ENCODE data around the gene TCFL5. TPM values are rescaled to one million over a fixed set of nuclear protein-coding genes. Genes with fewer than 3 reads are reported as not detected.

TCFL5 gene
- total RNA-seq, 6 donors from 2014 or later = 2.1 to 9.6 (median 7.1) TPM

DNA sequence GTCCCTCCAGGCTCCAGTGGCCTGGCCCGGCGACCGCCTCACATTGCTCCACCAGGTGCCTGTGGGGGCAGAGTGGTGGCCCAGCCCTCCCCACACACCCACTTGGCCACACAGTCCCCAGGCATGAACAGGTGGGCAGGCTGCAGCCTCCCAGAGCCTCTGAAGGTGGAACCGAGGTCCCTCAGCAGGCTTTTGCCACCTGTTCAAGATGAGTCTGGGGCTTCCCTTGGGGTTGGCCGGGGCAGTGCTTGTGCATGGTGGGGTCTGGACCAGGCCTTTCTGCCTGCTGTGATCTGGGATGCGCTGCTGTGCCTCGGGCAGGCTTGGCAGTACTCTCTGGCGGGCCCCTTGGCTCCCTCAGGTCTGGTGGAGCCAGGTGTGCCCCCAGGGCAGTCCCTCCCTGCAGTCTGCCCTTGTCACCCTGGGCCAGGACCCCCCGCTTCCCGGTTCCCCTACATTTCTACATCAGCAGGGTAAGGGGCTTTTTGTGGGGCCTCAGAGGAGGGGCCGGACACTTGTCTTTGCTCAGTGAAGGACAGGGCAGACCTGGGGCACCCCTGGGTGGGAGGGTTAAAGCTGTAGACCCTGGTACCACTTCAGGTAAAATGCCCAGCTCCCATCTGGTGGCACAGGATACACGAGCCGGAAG, 47.4 kb downstream of the TCFL5 start:
- Histone ChIP-seq H3K9me3 (no peaks in the 10 kb centered on the region), H3K4me1 (peaks cover 29 to 51% (median 36%) of the 10 kb centered on the region in 4 donors), H3K27me3 (peaks cover 0 to 45% (median 32%) of the 10 kb centered on the region in 4 donors), H3K36me3 (peaks cover 33 to 50% (median 47%) of the 10 kb centered on the region in 4 donors), H3K27ac (no peak overlapping the region), H3K4me3 (no peak overlapping the region)
- ATAC-seq (ENCODE audit: low FRiP score in 2 of 2) (no peak), DNase-seq (peak in 1 of 2 donors; percentile 72)
- TF ChIP-seq EP300 (IDR thresholded peaks at IDR 0.05) (no peak), POLR2AphosphoS5 (IDR thresholded peaks at IDR 0.05) (no peak), POLR2A (IDR thresholded peaks at IDR 0.05) (no peak), CTCF (IDR thresholded peaks at IDR 0.05) (no peak)
- 79 to 94% methylated on average over 5 to 13 of the region's 13 CpGs for WGBS, 2 donors

- Histone ChIP-seq H3K36me3 (peaks cover 34 to 55% (median 52%) of the 10 kb centered on the region in 4 donors), H3K4me1 (peaks cover 23 to 45% (median 30%) of the 10 kb centered on the region in 4 donors), H3K9me3 (no peaks in the 10 kb centered on the region), H3K27me3 (peaks cover 0 to 39% (median 29%) of the 10 kb centered on the region in 4 donors), H3K4me3 (no peak overlapping the region), H3K27ac (no peak overlapping the region)
- TF ChIP-seq POLR2A (IDR thresholded peaks at IDR 0.05) = no peak
- no peak for TF ChIP-seq EP300 (IDR thresholded peaks at IDR 0.05)
- no peak for ATAC-seq (ENCODE audit: low FRiP score in 2 of 2)
- peak in 1 of 2 donors; percentile 60 for DNase-seq
- WGBS, 2 donors = 86 to 87% methylated on average over 3 to 13 of the region's 13 CpGs
These were observed 48.0 kb downstream of the TCFL5 start for GRCh38 chr20:62813588-62813987.

GRCh38 chr20:62812907-62813200, 48.8 kb downstream of the TCFL5 start:
- TF ChIP-seq CTCF (IDR thresholded peaks at IDR 0.05) (no peak), POLR2AphosphoS5 (IDR thresholded peaks at IDR 0.05) (no peak), EP300 (IDR thresholded peaks at IDR 0.05) (no peak), POLR2A (IDR thresholded peaks at IDR 0.05) (no peak)
- ATAC-seq (ENCODE audit: low FRiP score in 2 of 2) (no peak), DNase-seq (peak in 1 of 2 donors; percentile 78)
- Histone ChIP-seq H3K36me3 (peaks cover 34 to 63% (median 57%) of the 10 kb centered on the region in 4 donors), H3K27ac (no peak overlapping the region), H3K27me3 (peaks cover 0 to 31% (median 23%) of the 10 kb centered on the region in 4 donors), H3K4me3 (no peak overlapping the region), H3K4me1 (peaks cover 25 to 46% (median 32%) of the 10 kb centered on the region in 4 donors), H3K9me3 (no peaks in the 10 kb centered on the region)
- WGBS, 2 donors = 94 to 100% methylated on average over 1 to 11 of the region's 11 CpGs

DNA sequence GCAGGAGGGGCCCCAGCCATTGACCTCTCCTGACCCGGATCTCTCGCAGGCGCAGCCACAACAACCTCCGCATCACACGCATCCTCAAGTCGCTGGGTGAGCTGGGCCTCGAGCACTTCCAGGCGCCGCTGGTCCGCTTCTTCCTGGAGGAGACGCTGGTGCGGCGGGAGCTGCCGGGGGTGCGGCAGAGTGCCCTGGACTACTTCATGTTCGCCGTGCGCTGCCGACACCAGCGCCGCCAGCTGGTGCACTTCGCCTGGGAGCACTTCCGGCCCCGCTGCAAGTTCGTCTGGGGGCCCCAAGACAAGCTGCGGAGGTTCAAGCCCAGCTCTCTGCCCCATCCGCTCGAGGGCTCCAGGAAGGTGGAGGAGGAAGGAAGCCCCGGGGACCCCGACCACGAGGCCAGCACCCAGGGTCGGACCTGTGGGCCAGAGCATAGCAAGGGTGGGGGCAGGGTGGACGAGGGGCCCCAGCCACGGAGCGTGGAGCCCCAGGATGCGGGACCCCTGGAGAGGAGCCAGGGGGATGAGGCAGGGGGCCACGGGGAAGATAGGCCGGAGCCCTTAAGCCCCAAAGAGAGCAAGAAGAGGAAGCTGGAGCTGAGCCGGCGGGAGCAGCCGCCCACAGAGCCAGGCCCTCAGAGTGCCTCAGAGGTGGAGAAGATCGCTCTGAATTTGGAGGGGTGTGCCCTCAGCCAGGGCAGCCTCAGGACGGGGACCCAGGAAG, 49.3 kb downstream of the TCFL5 start:
- TF ChIP-seq POLR2A (IDR thresholded peaks at IDR 0.05) (no peak), CTCF (IDR thresholded peaks at IDR 0.05) (no peak), EP300 (IDR thresholded peaks at IDR 0.05) (no peak), POLR2AphosphoS5 (IDR thresholded peaks at IDR 0.05) (no peak)
- H3K27me3 ChIP-seq = peaks cover 0 to 26% (median 19%) of the 10 kb centered on the region in 4 donors
- 82 to 85% methylated on average over 21 to 43 of the region's 43 CpGs for WGBS, 2 donors
- ATAC-seq (ENCODE audit: low FRiP score in 2 of 2) (no peak), DNase-seq (peak in 1 of 2 donors; percentile 80)
- H3K4me3 ChIP-seq = no peak overlapping the region
- H3K27ac ChIP-seq = no peak overlapping the region
- H3K9me3 ChIP-seq = no peaks in the 10 kb centered on the region
- peaks cover 34 to 68% (median 62%) of the 10 kb centered on the region in 4 donors for H3K36me3 ChIP-seq
- peaks cover 26 to 49% (median 34%) of the 10 kb centered on the region in 4 donors for H3K4me1 ChIP-seq

- no peak for TF ChIP-seq POLR2A (IDR thresholded peaks at IDR 0.05)
- Histone ChIP-seq H3K4me3 (no peak overlapping the region), H3K4me1 (peaks cover 30 to 49% (median 34%) of the 10 kb centered on the region in 4 donors), H3K27me3 (peaks cover 0 to 20% (median 13%) of the 10 kb centered on the region in 4 donors), H3K36me3 (peaks cover 34 to 72% (median 66%) of the 10 kb centered on the region in 4 donors), H3K27ac (no peak overlapping the region), H3K9me3 (no peaks in the 10 kb centered on the region)
- WGBS, 2 donors = 88 to 89% methylated on average over 5 to 6 of the region's 10 CpGs
- no peak for ATAC-seq (ENCODE audit: low FRiP score in 2 of 2)
- DNase-seq = no peak
These were observed 49.9 kb downstream of the TCFL5 start for GRCh38 chr20:62811720-62812119.
